ENCODE data around the gene CYP2A7.
"Not testable (repeated sequence)": the region's sequence is repeated elsewhere in the genome, so short reads cannot be mapped to it uniquely, and the experiment has no call there.

Gene CYP2A7

DNA sequence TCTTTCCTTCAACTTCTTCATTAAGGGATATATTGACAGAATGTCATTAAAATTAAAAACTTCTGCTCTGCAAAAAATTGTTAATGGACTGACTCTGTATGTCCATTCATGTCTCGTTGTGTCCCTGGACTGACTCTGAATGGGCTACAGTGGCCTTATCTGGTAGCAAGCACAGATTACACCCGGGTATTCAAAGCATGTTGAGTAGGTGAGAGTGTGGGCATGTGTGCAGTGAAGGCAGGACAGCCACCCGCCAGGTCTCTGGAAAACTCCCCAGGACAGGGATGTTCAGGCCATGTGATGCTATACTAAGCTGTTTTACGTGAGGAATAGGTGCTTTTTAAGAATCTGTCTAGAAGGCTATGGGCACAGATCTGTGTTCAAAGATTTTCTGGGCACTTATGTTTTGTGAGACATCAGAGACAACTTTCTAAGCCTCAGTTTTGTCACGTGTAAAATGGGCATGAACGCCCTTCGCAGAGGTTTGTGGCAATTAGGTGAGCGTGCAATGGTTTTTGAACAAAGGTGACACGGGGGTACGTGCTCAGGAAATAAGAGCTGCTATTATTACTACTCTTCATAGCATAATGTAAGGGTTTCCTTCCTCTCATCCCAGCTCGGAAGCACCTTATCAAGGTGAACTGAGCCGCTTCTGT, 38.9 kb downstream of the CYP2A7 start:
- not testable (repeated sequence) for DNase-seq (ENCODE audit: low read depth in 2 of 2)

DNA sequence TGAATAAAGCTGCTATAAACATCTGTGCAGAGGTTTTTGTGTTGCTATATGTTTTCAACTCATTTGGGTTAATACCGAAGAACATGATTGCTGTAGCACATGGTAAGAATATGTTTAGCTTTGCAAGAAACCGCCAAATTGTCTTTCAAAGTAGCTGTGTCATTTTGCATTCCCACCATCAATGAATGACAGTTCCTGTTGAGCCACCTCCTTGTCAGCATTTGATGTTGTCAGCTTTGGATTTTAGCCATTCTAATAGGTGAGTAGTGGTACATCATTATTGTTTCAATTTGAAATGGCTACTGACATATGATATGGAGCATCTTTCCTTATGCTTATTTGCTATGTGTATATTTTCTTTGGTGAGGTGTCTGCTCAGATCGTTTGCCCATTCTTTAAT, 40.0 kb downstream of the CYP2A7 start:
- not testable (repeated sequence) for DNase-seq (ENCODE audit: low read depth in 2 of 2)

DNA sequence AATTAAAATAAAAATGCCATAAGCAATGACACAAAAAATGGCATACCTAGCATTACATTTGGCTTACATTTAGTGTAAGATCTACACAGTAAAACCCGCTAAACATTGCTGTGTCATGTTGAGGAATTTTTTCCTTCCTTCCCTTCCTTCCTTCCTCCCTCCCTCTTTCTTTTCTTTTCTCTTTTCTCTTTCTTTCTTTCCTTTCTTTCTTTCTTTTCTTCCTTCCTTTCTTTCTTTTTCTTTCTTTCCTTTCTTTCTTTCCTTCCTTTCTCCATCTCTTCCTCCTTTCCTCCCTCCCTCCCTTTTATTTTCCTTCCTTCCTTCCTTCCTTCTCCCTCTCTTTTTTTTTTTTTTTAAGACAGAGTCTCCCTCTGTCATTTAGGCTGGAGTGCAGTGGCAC, 43.6 kb downstream of the CYP2A7 start:
- not testable (repeated sequence) for DNase-seq (ENCODE audit: low read depth in 2 of 2)

DNA sequence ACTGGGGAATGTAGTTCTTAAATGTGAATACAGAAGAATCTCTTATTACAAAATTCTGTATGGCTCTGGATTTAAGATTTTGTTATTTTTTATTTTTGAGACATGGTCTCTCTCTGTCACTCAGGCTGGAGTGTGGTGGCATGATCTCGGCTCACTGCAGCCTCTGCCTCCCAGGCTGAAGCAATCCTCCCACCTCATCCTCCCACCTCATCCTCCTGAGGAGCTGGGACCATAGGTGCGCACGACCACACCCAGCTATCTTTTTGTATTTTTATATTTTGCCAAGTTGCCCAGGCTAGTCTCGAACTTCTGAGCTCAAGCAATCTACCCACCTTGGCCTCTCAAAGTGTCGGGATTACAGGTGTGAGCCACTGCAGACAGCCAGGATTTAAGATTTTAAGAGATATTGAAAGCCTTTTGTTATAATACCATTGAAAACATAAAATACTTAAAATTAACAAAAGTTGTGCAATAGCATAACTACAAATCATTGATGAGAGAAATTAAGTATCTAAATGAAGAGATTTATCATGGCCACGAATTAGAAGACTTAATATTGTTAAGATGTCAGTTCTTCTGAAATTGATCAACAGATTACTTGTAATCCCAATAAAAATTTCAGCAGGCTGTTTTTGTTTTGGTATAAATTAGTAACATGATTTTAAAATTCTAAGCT, 45.1 kb downstream of the CYP2A7 start:
- no peak for DNase-seq (ENCODE audit: low read depth in 2 of 2)

DNA sequence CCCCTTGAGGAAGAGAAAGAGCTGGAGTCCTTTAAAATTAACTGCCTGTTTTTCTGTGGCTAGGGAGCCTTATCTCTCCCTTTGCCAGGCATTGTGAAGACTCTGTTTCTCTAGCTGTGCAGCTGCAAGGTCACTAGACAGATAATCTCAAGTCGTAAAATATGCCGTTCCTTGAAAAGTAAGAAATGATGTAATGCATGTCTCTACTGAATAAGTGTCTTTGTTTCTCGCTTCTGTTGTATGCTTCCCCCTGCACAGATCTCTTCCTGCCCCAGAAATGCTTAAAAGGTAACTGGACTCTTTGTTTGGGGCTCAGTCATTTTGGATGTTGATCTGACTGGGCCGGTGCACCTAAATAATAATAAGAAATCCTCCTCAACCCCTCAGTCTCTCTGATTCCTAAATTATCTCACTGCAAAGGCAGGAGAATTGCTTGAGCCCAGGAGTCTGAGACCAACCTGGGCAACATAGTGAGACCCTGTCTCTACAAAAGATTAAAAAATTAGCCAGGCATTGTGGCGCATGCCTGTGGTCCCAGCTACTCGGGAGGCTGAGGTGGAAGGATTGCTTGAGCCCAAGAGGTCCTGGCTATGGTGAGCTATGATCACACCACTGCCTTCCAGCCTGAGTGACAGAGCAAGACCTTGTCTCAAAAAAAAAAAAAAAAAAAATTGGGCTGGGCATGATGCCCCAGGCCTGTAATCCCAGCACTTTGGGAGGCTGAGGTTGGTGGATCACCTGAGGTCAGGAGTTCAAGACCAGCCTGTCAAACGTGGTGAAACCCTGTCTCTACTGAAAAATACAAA, 48.1 kb downstream of the CYP2A7 start:
- DNase-seq (ENCODE audit: low read depth in 2 of 2), result not testable (repeated sequence)

DNA sequence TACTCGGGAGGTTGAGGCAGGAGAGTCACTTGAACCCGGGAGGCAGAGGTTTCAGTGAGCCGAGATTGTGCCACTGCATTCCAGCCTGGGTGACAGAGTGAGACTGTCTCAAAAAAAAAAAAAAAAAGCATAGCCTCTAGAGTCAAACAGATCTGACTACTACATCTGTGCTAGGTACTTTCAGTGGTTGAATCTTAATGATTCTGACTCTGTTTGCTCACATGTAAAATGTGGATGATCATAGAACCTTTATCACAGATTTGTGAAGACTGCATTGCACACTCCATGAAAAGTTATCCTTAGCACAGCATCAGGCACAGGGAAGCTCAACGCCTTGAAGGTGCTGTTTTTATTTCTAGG, 49.6 kb downstream of the CYP2A7 start:
- not testable (repeated sequence) for DNase-seq (ENCODE audit: low read depth in 2 of 2)

DNA sequence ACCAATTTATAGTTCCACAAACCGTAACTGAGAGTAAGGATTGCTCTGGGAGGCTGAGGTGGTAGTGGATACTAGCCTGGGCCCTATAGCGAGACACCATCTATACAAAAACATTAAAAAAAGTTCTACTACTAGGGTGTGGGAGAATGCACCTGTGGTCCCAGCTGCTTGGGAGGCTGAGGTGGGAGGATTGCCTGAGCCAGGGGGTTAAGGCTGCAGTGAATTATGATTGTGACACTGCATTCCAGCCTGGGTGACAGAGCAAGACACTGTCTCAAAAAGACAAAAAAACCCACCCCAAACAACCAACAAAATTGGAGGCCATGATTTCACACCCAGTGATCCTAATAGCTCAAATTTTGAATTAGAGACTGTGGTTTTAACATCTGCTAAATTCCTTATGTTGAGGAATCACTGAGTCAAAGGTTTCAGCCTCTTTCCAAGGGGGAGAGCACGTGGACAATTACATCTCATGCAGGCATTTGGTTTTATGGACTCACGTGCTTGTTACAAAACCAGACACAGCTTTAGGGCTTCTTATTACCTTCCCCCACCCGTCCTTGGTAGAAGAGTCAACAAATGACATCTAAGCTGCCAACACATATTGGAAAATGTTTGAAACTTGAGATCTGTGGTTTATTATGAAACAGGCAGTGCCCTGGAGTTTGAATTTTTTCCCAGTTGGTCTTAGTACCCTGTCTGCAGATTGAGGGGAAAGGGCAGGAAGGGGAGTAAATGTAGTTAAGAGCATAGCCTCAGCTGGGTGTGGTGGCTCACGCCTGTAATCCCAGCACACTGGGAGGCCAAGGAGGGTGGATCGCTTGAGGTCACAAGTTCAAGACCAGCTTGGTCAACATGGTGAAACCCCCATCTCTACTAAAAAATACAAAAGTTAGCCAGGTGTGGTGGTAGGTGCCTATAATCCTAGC, 50.3 kb downstream of the CYP2A7 start:
- no peak for DNase-seq (ENCODE audit: low read depth in 2 of 2)

DNA sequence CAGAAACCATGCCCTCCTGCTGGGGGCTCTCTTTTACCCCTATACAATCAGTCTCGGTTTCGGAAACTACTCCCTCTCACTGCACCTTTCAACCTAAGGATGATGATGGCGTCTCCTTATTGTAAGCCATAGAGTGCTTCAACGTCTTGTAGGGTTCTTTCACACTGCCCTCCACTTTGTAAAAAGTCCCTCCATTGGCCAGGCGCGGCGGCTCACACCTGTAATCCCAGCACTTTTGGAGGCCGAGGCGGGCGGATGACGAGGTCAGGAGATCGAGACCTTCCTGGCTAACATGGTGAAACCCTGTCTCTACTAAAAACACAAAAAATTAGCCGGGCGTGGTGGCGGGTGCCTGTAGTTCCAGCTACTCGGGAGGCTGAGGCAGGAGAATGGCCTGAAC, 51.3 kb downstream of the CYP2A7 start:
- DNase-seq (ENCODE audit: low read depth in 2 of 2), result not testable (repeated sequence)

DNA sequence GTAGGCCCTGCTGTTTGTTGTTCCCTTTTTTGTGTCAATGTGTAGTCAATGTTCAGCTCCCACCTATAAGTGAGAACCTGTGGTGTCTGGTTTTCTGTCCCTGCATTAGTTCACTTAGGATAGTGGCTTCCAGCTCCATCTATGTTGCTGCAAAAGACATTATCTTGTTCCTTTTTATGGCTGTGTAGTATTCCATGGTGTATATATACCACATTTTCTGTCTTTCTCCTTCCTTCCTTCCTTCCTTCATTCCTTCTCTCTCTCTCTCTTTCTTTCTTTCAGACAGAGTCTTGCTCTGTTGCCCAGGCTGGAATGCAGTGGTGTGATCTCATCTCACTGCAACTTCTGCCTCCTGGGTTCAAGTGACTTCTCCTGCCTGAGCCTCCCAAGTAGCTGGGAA, 52.8 kb downstream of the CYP2A7 start:
- no peak for DNase-seq (ENCODE audit: low read depth in 2 of 2)

DNA sequence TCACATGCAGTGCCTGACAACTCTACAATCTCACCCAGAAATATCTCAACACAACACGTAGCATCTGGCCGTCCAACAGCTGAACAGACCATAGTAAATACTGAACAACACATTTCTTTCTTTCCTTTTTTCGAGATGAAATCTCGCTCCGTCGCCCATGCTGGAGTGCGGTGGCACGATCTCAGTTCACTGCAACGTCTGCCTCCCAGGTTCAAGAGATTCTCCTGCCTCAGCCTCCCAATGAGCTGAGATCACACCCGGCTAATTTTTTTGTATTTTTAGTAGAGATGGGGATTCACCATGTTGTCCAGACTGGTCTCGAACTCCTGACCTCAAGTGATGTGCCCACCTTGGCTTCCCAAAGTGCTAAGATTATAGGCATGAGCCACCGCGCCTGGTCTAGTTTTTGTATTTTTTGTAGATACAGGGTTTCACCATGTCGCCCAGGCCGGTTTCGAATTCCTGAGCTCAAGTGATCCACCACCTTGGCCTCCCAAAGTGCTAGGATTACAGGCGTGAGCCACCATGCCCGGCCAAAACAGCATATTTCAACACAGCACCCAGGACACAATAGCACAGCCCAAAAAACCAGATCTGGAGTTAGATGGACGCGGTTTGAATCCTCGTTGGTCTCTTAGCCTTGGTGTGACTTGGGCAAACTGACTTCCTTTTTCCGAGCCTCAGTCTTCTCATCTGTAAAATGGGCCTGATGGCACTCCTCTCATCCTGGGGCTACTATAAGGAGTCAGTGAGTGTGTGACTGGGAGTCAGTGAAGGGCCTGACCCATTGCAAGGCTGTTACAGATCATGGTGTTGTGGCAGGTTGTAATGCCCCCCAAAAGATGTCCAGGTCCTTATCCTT, 54.4 kb downstream of the CYP2A7 start:
- no peak for DNase-seq (ENCODE audit: low read depth in 2 of 2)

DNA sequence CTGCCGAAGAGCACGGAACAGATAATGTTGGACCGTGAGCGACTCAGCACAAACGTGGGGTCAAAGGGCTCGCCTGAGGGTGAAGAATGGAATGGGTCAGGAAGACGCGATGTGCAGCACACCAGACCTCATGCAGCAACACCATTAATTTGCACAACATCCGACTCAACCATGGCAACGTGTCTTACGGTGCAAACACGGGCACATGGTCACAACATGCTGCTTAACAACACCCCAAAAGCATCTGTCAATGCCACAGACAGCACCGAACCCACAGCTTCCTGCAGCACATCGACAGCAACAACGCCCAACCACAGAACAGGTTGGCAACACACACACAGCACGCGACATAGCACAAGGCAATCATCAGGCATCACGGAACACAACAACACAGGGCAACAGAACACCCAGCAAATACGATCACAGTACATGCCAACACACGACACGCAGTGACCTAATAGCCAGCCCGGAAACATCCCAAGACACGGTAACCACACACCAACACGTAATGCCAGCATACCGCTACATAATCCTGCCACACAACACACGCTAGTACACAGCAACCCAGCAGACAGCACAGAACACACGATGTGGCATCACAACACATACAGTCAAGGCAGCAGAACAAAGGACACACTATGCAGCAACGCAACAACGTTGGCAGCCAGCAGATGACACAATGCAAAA, 55.2 kb downstream of the CYP2A7 start:
- DNase-seq (ENCODE audit: low read depth in 2 of 2), result peak in 1 of 2 donors; percentile 48

DNA sequence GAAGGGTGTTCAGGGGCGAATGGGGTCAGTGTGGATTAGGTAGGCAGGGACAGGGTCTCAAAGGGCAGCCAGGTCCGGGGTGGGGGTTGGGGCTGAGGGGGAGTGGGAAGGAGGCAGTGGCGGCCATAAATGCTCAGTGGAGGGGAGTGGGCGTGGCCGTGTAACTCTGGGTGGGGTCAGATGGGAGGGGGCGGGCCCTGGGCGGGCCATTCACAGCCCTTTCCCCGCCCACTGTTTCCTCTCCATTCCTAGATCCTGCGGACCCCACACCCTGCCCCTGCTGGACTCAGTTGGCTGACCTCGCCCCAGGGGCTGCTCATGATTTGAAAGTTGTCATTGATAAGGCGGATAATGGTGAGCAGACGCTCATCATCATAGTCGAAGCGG, 55.7 kb downstream of the CYP2A7 start:
- not testable (repeated sequence) for DNase-seq (ENCODE audit: low read depth in 2 of 2)

DNA sequence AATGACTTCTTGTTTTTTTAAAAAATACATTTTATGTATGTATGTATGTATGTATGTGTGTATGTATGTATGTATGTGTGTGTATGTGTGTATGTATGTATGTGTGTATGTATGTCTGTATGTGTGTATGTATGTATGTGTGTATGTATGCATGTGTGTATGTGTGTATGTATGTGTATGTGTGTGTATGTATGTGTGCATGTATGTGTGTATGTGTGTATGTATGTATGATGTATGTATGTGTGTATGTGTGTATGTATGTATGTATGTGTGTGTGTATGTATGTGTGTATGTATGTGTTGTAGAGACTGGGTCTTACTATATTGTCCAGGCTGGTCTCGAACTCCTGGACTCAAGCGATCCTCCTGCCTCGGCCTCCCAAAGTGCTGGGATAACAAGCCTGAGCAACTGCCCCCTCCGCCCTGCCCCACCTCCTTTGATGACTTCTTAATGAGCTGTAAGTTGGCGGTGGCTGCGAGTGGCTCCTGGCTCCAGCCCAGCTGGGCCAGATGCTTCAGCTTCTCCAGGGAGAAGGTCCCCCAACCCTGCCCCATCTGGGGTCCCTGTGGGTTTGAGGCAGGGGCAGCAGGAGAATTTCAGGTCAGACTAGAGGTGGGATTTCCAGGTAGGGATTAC, 56.5 kb downstream of the CYP2A7 start:
- DNase-seq (ENCODE audit: low read depth in 2 of 2), result not testable (repeated sequence)

Data from stimulated activated CD8-positive, alpha-beta memory T cell treated with anti-CD3 and anti-CD28 coated beads, Interleukin-7, amount 100 ng/mL, for 1 hour (primary cell).